ENCODE data around the gene ZNF516. TPM values are rescaled to one million over a fixed set of nuclear protein-coding genes. Genes with fewer than 3 reads are reported as not detected.
A peak's percentile ranks its signal among the peaks of the same experiment; 100 is the strongest.

Gene ZNF516
- total RNA-seq, 1 donor, result 16.3 TPM

DNA sequence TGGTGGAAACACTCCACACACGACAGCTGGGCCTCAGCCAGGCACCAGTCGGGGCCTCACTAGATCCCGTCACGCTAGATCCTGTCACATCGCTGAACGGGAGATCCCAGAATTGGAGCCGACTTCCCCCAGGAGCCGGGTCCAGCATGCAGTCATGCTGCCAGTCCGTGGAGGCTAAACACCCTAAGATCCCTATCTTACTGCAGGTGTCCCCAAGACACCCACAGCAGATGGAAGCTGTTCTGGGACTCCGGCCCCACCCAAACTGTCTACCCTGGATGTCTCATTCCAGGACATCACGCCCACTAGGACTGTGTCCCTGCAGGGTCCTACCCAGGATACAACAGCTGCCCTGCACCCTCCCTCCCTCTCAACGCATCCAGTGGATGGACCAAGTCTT lies 23.4 kb downstream of the ZNF516 start:
- peaks cover 63% of the 10 kb centered on the region for H3K79me2 ChIP-seq (ENCODE audit: insufficient read depth, low read length)
- no peaks in the 10 kb centered on the region for H3K9me3 ChIP-seq (ENCODE audit: low read depth, low read length)
- peaks cover 18% of the 10 kb centered on the region for H3K4me1 ChIP-seq (ENCODE audit: insufficient read depth, low read length)
- H3K36me3 ChIP-seq (ENCODE audit: insufficient read depth, low read length), result no peaks in the 10 kb centered on the region
- TF ChIP-seq, protein P1, sequence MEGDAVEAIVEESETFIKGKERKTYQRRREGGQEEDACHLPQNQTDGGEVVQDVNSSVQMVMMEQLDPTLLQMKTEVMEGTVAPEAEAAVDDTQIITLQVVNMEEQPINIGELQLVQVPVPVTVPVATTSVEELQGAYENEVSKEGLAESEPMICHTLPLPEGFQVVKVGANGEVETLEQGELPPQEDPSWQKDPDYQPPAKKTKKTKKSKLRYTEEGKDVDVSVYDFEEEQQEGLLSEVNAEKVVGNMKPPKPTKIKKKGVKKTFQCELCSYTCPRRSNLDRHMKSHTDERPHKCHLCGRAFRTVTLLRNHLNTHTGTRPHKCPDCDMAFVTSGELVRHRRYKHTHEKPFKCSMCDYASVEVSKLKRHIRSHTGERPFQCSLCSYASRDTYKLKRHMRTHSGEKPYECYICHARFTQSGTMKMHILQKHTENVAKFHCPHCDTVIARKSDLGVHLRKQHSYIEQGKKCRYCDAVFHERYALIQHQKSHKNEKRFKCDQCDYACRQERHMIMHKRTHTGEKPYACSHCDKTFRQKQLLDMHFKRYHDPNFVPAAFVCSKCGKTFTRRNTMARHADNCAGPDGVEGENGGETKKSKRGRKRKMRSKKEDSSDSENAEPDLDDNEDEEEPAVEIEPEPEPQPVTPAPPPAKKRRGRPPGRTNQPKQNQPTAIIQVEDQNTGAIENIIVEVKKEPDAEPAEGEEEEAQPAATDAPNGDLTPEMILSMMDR (IDR thresholded peaks at IDR 0.05; ENCODE audit: extremely low read depth, low read depth, low read length), result no peak
- H3K4me3 ChIP-seq (ENCODE audit: insufficient read depth, low read length), result no peak overlapping the region
- no peaks in the 10 kb centered on the region for H3K27me3 ChIP-seq (ENCODE audit: insufficient read depth, low read length)
- no peak overlapping the region for H3K4me2 ChIP-seq (ENCODE audit: insufficient read depth, low read length)
- no peak overlapping the region for H3K27ac ChIP-seq (ENCODE audit: low read depth, low read length)
- H4K20me1 ChIP-seq (ENCODE audit: insufficient read depth, low read length), result peaks cover 19% of the 10 kb centered on the region
- DNase-seq (ENCODE audit: insufficient read length, low spot score, missing footprints), result no peak
- no peak overlapping the region for H2AFZ ChIP-seq (ENCODE audit: low read length)

DNA sequence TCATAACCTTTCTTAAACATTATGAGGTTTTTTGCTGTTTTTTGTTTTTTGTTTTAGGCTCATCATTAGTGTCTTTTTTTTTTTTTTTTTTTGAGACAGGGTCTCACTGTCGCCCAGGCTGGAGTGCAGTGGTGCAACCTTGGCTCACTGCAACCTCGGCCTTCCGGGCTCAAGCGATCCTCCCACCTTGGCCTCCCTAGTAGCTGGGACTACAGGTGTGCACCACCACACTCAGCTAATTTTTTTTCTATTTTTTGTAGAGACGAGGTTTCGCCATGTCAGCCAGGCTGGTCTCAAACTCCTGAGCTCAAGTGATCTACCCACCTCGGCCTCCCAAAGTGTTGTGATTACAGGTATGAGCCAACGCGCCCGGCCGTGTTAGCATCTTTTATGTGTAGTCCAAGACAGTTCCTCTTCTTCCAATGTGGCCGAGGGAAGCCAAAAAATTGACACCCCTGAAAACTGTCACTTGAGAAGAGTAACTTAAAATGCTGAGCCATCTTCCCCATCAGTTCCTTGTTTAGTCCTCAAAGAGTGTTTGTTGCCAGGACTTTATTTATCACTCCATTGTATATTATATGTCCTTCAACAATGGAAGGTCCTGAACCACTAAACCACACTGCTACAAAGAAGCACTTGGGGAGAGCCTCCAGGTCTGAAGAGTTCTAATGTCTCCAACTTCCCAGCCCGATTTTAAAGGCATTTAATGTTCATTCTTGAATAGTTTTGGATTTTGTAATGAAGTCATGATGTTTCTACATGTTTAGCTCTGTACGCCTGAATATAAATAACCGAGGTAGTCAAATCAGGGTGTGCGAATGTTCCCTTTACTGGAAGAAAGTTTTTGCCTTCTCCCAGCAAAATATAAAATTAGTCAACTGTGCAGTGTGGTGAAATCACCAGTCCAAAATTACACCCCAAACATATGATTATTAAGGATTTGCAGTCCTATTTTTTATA lies 26.4 kb downstream of the ZNF516 start:
- no peak for DNase-seq (ENCODE audit: insufficient read length, low spot score, missing footprints)
- peak overlapping the region; percentile 49 for H3K4me2 ChIP-seq (ENCODE audit: insufficient read depth, low read length)
- peaks cover 61% of the 10 kb centered on the region for H3K79me2 ChIP-seq (ENCODE audit: insufficient read depth, low read length)
- peaks cover 5% of the 10 kb centered on the region for H3K4me1 ChIP-seq (ENCODE audit: insufficient read depth, low read length)
- H2AFZ ChIP-seq (ENCODE audit: low read length), result no peak overlapping the region
- H3K27ac ChIP-seq (ENCODE audit: low read depth, low read length), result no peak overlapping the region
- no peaks in the 10 kb centered on the region for H3K36me3 ChIP-seq (ENCODE audit: insufficient read depth, low read length)
- H3K27me3 ChIP-seq (ENCODE audit: insufficient read depth, low read length), result no peaks in the 10 kb centered on the region
- no peak overlapping the region for H3K4me3 ChIP-seq (ENCODE audit: insufficient read depth, low read length)
- peaks cover 20% of the 10 kb centered on the region for H4K20me1 ChIP-seq (ENCODE audit: insufficient read depth, low read length)
- no peaks in the 10 kb centered on the region for H3K9me3 ChIP-seq (ENCODE audit: low read depth, low read length)
- TF ChIP-seq, protein P1 (IDR thresholded peaks at IDR 0.05; ENCODE audit: extremely low read depth, low read depth, low read length), result no peak

DNA sequence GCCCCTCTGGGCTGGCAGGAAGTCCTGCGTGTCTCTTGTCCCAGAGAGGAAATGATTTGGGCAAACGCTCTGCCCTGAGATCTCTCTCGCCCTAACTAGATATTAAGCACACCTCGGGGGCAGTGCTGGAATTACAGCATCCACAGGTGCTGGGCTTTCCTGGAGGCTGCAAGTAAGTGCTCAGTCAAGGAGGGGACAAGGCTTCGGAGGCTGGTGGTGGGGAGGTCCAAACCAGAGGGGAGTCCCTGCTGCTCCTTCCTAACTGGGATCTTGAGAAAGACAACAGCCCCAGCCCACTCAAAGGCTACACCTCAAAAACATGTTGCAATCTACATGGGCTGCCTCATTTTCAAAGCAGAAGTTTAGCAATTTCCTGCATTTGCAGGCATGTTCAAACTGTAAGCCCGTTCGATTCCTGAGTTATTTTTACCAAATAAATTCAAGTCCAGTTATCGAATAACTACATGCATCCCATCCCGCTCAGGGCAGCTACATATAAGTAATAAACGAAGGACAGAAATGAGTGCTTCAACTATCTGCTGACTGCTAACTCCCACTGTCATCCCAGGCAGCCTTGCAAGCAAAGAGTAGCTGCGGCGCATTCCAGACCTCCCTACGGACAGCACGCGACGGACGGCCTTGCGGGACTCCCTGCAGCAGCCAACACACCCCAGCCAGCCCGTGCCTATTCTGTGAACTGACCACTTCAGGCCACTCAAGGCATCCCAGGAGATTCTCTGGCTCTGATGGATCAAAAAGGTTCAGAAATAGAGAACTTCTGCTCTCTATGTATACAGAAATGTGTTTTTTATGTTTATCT lies 27.5 kb downstream of the ZNF516 start:
- Histone ChIP-seq H3K4me2 (ENCODE audit: insufficient read depth, low read length) (peak overlapping the region; percentile 49), H3K4me1 (ENCODE audit: insufficient read depth, low read length) (peaks cover 5% of the 10 kb centered on the region), H3K27me3 (ENCODE audit: insufficient read depth, low read length) (no peaks in the 10 kb centered on the region), H2AFZ (ENCODE audit: low read length) (no peak overlapping the region), H3K4me3 (ENCODE audit: insufficient read depth, low read length) (no peak overlapping the region), H4K20me1 (ENCODE audit: insufficient read depth, low read length) (peaks cover 20% of the 10 kb centered on the region), H3K36me3 (ENCODE audit: insufficient read depth, low read length) (no peaks in the 10 kb centered on the region), H3K27ac (ENCODE audit: low read depth, low read length) (no peak overlapping the region), H3K9me3 (ENCODE audit: low read depth, low read length) (no peaks in the 10 kb centered on the region), H3K79me2 (ENCODE audit: insufficient read depth, low read length) (peaks cover 53% of the 10 kb centered on the region)
- TF ChIP-seq, protein P1 (IDR thresholded peaks at IDR 0.05; ENCODE audit: extremely low read depth, low read depth, low read length), result no peak
- DNase-seq (ENCODE audit: insufficient read length, low spot score, missing footprints), result peak; percentile 89
